ENCODE measurements around the gene PDE3B. TPM values are rescaled to one million over a fixed set of nuclear protein-coding genes. Genes with fewer than 3 reads are reported as not detected.
"Not testable (repeated sequence)": the region's sequence is repeated elsewhere in the genome, so short reads cannot be mapped to it uniquely, and the experiment has no call there.

Gene PDE3B
- total and polyA plus RNA-seq, 7 donors: 0.11 to 0.59 (median 0.30) TPM

GRCh38 chr11:14702760-14703159 lies 59.2 kb downstream of the PDE3B start:
- no peak overlapping the region for H3K27ac ChIP-seq
- H3K4me3 ChIP-seq: no peak overlapping the region
- no peaks in the 10 kb centered on the region for H3K4me1 ChIP-seq
- no peaks in the 10 kb centered on the region for H3K27me3 ChIP-seq (ENCODE audit: insufficient read depth in 3 of 3, low read length in 2 of 3)
- intact Hi-C loops (cut with DNase I): no loop called here
- H3K9me3 ChIP-seq: peaks cover 13% of the 10 kb centered on the region
- WGBS, 3 donors: 93 to 100% (median 100%) methylated on average over 1 of the region's 1 CpG
- ATAC-seq (no peak), DNase-seq (no peak)
- no peak for TF ChIP-seq CTCF (IDR thresholded peaks at IDR 0.05)
- no peaks in the 10 kb centered on the region for H3K36me3 ChIP-seq (ENCODE audit: insufficient read depth in 1 of 2, low read depth in 1 of 2)

- no peak for TF ChIP-seq CTCF (IDR thresholded peaks at IDR 0.05)
- WGBS, 3 donors: 93 to 97% (median 95%) methylated on average over 1 of the region's 1 CpG
- Histone ChIP-seq H3K36me3 (ENCODE audit: insufficient read depth in 1 of 2, low read depth in 1 of 2) (no peaks in the 10 kb centered on the region), H3K9me3 (peaks cover 18% of the 10 kb centered on the region), H3K27ac (no peak overlapping the region), H3K4me1 (no peaks in the 10 kb centered on the region), H3K27me3 (ENCODE audit: insufficient read depth in 3 of 3, low read length in 2 of 3) (no peaks in the 10 kb centered on the region), H3K4me3 (no peak overlapping the region)
- intact Hi-C loops (cut with DNase I): no loop called here
- DNase-seq: no peak
- no peak for ATAC-seq
Measured at GRCh38 chr11:14703731-14704130, 60.1 kb downstream of the PDE3B start.

GRCh38 chr11:14705067-14705466 lies 61.5 kb downstream of the PDE3B start:
- intact Hi-C loops (cut with DNase I): no loop called here

GRCh38 chr11:14713496-14714244 lies 70.1 kb downstream of the PDE3B start:
- no peaks in the 10 kb centered on the region for H3K36me3 ChIP-seq (ENCODE audit: insufficient read depth in 1 of 2, low read depth in 1 of 2)
- TF ChIP-seq CTCF (IDR thresholded peaks at IDR 0.05): no peak
- intact Hi-C loops (cut with DNase I): no loop called here
- no peaks in the 10 kb centered on the region for H3K27me3 ChIP-seq (ENCODE audit: insufficient read depth in 3 of 3, low read length in 2 of 3)
- no peak overlapping the region for H3K4me3 ChIP-seq
- no peak overlapping the region for H3K27ac ChIP-seq
- WGBS, 3 donors: 78 to 85% (median 81%) methylated on average over 4 of the region's 4 CpGs
- peaks cover 1% of the 10 kb centered on the region for H3K9me3 ChIP-seq
- ATAC-seq (no peak), DNase-seq (no peak)
- no peaks in the 10 kb centered on the region for H3K4me1 ChIP-seq

More at GRCh38 chr11:14705067-14705466, 61.5 kb downstream of the PDE3B start:
- Histone ChIP-seq H3K27me3 (ENCODE audit: insufficient read depth in 3 of 3, low read length in 2 of 3) (no peaks in the 10 kb centered on the region), H3K4me1 (no peaks in the 10 kb centered on the region), H3K4me3 (no peak overlapping the region), H3K27ac (no peak overlapping the region), H3K9me3 (peaks cover 19% of the 10 kb centered on the region), H3K36me3 (ENCODE audit: insufficient read depth in 1 of 2, low read depth in 1 of 2) (no peaks in the 10 kb centered on the region)
- 71 to 82% (median 71%) methylated on average over 2 of the region's 2 CpGs for WGBS, 3 donors
- TF ChIP-seq CTCF (IDR thresholded peaks at IDR 0.05): no peak
- DNase-seq: no peak
- ATAC-seq: no peak

GRCh38 chr11:14715669-14716068 lies 72.1 kb downstream of the PDE3B start:
- DNase-seq; H3K4me3 ChIP-seq; intact Hi-C loops (cut with DNase I); H3K4me1 ChIP-seq; H3K9me3 ChIP-seq; H3K27ac ChIP-seq; H3K36me3 ChIP-seq (ENCODE audit: insufficient read depth in 1 of 2, low read depth in 1 of 2); ATAC-seq; H3K27me3 ChIP-seq (ENCODE audit: insufficient read depth in 3 of 3, low read length in 2 of 3): not testable (repeated sequence)
- 83 to 93% (median 88%) methylated on average over 7 of the region's 11 CpGs for WGBS, 3 donors

Data from psoas muscle (tissue), 8 donors.